IMR-90 (cell line): ENCODE measurements around the gene MILR1. TPM values are rescaled to one million over a fixed set of nuclear protein-coding genes. Genes with fewer than 3 reads are reported as not detected.
A peak's percentile ranks its signal among the peaks of the same experiment; 100 is the strongest.

Source experiments
- ATAC-seq: fragments of 200-7000 bp; cut with Tn5 transposase; 2 replicates; pipeline ENCODE4 v1.9.1; 2020; ENCODE audit warnings: low read depth, mild to moderate bottlenecking, moderate library complexity
- BruUV-seq: library from RNA; stranded (reverse); fragments of 400-500 nt; replicated peaks from 2 replicates; lab custom pipeline; 2021; lab: Mats Ljungman, UMichigan
- CTCF ChIA-PET: fragments of 300-600 bp; formaldehyde crosslinking; extraction: SDS; loops from one replicate; lab custom pipeline; 2021; ENCODE audit warnings: antibody characterized with exemption; lab: Yijun Ruan, JAX
- POLR2A ChIA-PET: fragments of 300-600 bp; sonication (Branson Sonifier 250); formaldehyde crosslinking; loops from one replicate; lab custom pipeline; 2022; ENCODE audit warnings: antibody characterized with exemption; ENCODE audit not compliant: unreplicated experiment; lab: Charles Lee
- DNase-seq: peaks from one replicate; pipeline ENCODE4 v3.0.0; 2013
- H2AFZ ChIP-seq: replicated peaks from 2 replicates; pipeline ENCODE3; 2013; ENCODE audit warnings: low read length, mild to moderate bottlenecking; ENCODE audit not compliant: poor library complexity
- H2AK5ac ChIP-seq: 2 replicates; pipeline ENCODE4 v1.6.1; 2013; ENCODE audit warnings: low read depth, low read length, inconsistent platforms
- H2AK9ac ChIP-seq: replicated peaks from 2 replicates; pipeline ENCODE3; 2013; ENCODE audit warnings: mild to moderate bottlenecking, low read depth, low read length, moderate library complexity; ENCODE audit not compliant: poor library complexity
- H2BK120ac ChIP-seq: 2 replicates; pipeline ENCODE4 v1.6.1; 2013; ENCODE audit warnings: low read depth, low read length, inconsistent platforms
- H2BK15ac ChIP-seq: 3 replicates; pipeline ENCODE4 v1.6.1; 2013; ENCODE audit warnings: low read depth, low read length, inconsistent platforms
- H2BK20ac ChIP-seq: 2 replicates; pipeline ENCODE4 v1.6.1; 2013; ENCODE audit warnings: low read depth, mild to moderate bottlenecking, inconsistent platforms, low read length, moderate library complexity
- H2BK5ac ChIP-seq: 2 replicates; pipeline ENCODE4 v1.6.1; 2013; ENCODE audit warnings: mild to moderate bottlenecking, low read depth, low read length, inconsistent platforms; ENCODE audit not compliant: poor library complexity, severe bottlenecking
- H3K14ac ChIP-seq: replicated peaks from 2 replicates; pipeline ENCODE4 v1.6.1; 2013; ENCODE audit warnings: low read depth, low read length, inconsistent platforms
- H3K18ac ChIP-seq: 2 replicates; pipeline ENCODE4 v1.6.1; 2013; ENCODE audit warnings: low read depth, low read length, control low read depth
- H3K23ac ChIP-seq: 2 replicates; pipeline ENCODE4 v1.6.1; 2013; ENCODE audit warnings: low read depth, low read length, inconsistent platforms
- H3K27ac ChIP-seq: 2 replicates; pipeline ENCODE4 v1.5.1; 2013; ENCODE audit warnings: mild to moderate bottlenecking, control low read depth, low read length; ENCODE audit not compliant: insufficient read depth
- H3K27me3 ChIP-seq: 2 replicates; pipeline ENCODE4 v1.6.1; 2013; ENCODE audit warnings: low read length; ENCODE audit not compliant: control insufficient read depth, insufficient read depth
- H3K36me3 ChIP-seq: 2 replicates; pipeline ENCODE4 v1.6.1; 2013; ENCODE audit warnings: low read length, mixed read lengths; ENCODE audit not compliant: control insufficient read depth, insufficient read depth
- H3K4ac ChIP-seq: 2 replicates; pipeline ENCODE4 v1.6.1; 2013; ENCODE audit warnings: low read depth, low read length, inconsistent platforms
- H3K4me1 ChIP-seq: 2 replicates; pipeline ENCODE4 v1.6.1; 2013; ENCODE audit warnings: low read length, mixed read lengths; ENCODE audit not compliant: control insufficient read depth, insufficient read depth
- H3K4me2 ChIP-seq: 2 replicates; pipeline ENCODE4 v1.6.1; 2013; ENCODE audit warnings: low read depth, mild to moderate bottlenecking, control low read depth, low read length, moderate library complexity
- H3K4me3 ChIP-seq: 2 replicates; pipeline ENCODE4 v1.5.1; 2013; ENCODE audit warnings: low read depth, mild to moderate bottlenecking, control low read depth, low read length, moderate library complexity; ENCODE audit not compliant: insufficient read depth
- H3K56ac ChIP-seq: 2 replicates; pipeline ENCODE4 v1.6.1; 2013; ENCODE audit warnings: low read length, inconsistent platforms; ENCODE audit not compliant: insufficient read depth; ENCODE audit errors: extremely low read depth
- H3K79me1 ChIP-seq, 2 experiments: 2 replicates each; pipeline ENCODE4 v1.6.1; 2013; ENCODE audit warnings: low read length in 2 of 2, inconsistent platforms in 1 of 2, low read depth in 1 of 2
- H3K9ac ChIP-seq: 2 replicates; pipeline ENCODE4 v1.6.1; 2013; ENCODE audit warnings: low read depth, low read length, control low read depth
- H3K9me1 ChIP-seq: 2 replicates; pipeline ENCODE4 v1.6.1; 2013; ENCODE audit warnings: low read length, inconsistent platforms; ENCODE audit not compliant: insufficient read depth
- H3K9me3 ChIP-seq: 2 replicates; pipeline ENCODE4 v1.6.1; 2013; ENCODE audit warnings: low read length; ENCODE audit not compliant: control insufficient read depth, insufficient read depth
- H4K20me1 ChIP-seq: 2 replicates; pipeline ENCODE4 v1.6.1; 2013; ENCODE audit warnings: low read length, inconsistent platforms; ENCODE audit not compliant: insufficient read depth
- H4K5ac ChIP-seq: 2 replicates; pipeline ENCODE4 v1.6.1; 2013; ENCODE audit warnings: mild to moderate bottlenecking, low read depth, low read length, control low read depth
- H4K8ac ChIP-seq, 2 experiments: 2 replicates each; pipeline ENCODE4 v1.6.1; 2013; ENCODE audit warnings: low read depth in 2 of 2, low read length in 2 of 2, control low read depth in 1 of 2, inconsistent platforms in 1 of 2
- H4K91ac ChIP-seq: 2 replicates; pipeline ENCODE4 v1.6.1; 2013; ENCODE audit warnings: low read depth, low read length, inconsistent platforms; ENCODE audit not compliant: insufficient read depth
- BHLHE40 ChIP-seq: fragments of 150-350 bp; IDR thresholded peaks from 2 replicates; pipeline ENCODE4 v1.6.1; 2016; ENCODE audit warnings: mild to moderate bottlenecking, low read depth, low read length
- CEBPB ChIP-seq: IDR thresholded peaks from 2 replicates; pipeline ENCODE4 v1.6.1; 2012; ENCODE audit warnings: low read depth, low read length, improper control_type of control experiment
- CHD1 ChIP-seq: IDR thresholded peaks from 2 replicates; pipeline ENCODE4 v1.6.1; 2012; ENCODE audit warnings: low read depth, low read length, improper control_type of control experiment
- ELK1 ChIP-seq: fragments of 150-350 bp; IDR thresholded peaks from 2 replicates; pipeline ENCODE4 v1.6.1; 2016; ENCODE audit warnings: low read depth, mild to moderate bottlenecking, low read length, moderate library complexity, borderline replicate concordance
- FOS ChIP-seq: fragments of 150-350 bp; IDR thresholded peaks from 2 replicates; pipeline ENCODE4 v1.6.1; 2016; ENCODE audit warnings: low read depth, low read length
- MAFK ChIP-seq: IDR thresholded peaks from 2 replicates; pipeline ENCODE4 v1.6.1; 2012; ENCODE audit warnings: low read depth, low read length, improper control_type of control experiment
- MAZ ChIP-seq: IDR thresholded peaks from 2 replicates; pipeline ENCODE4 v1.6.1; 2012; ENCODE audit warnings: low read depth, mild to moderate bottlenecking, low read length, improper control_type of control experiment, moderate library complexity, borderline replicate concordance
- MXI1 ChIP-seq: IDR thresholded peaks from 2 replicates; pipeline ENCODE4 v1.6.1; 2012; ENCODE audit warnings: low read depth, mild to moderate bottlenecking, low read length, moderate library complexity, borderline replicate concordance
- NFE2L2 ChIP-seq: fragments of 150-350 bp; IDR thresholded peaks from 2 replicates; pipeline ENCODE4 v1.6.1; 2016; ENCODE audit warnings: low read depth, mild to moderate bottlenecking, low read length
- POLR2A ChIP-seq: IDR thresholded peaks from 2 replicates; pipeline ENCODE4 v1.6.1; 2012; ENCODE audit warnings: mild to moderate bottlenecking, low read depth, low read length
- RAD21 ChIP-seq: IDR thresholded peaks from 2 replicates; pipeline ENCODE4 v1.6.1; 2012; ENCODE audit warnings: low read length, improper control_type of control experiment
- RCOR1 ChIP-seq: IDR thresholded peaks from 2 replicates; pipeline ENCODE4 v1.6.1; 2012; ENCODE audit warnings: mild to moderate bottlenecking, low read length, improper control_type of control experiment; ENCODE audit not compliant: insufficient replicate concordance
- RFX5 ChIP-seq: IDR thresholded peaks from 2 replicates; pipeline ENCODE4 v1.8.0; 2012; ENCODE audit warnings: low read depth, mild to moderate bottlenecking, low read length, moderate library complexity
- SMC3 ChIP-seq: fragments of 150-350 bp; IDR thresholded peaks from 2 replicates; pipeline ENCODE4 v1.6.1; 2016; ENCODE audit warnings: low read depth, mild to moderate bottlenecking, antibody characterized with exemption, low read length, moderate library complexity
- WGBS, 2 experiments: methylation state at CpG; one replicate each; pipeline versions ENCODE4 v1.1.5 to v1.1.7; 2013; ENCODE audit warnings: missing lambda C conversion rate in 2 of 2; ENCODE audit not compliant: insufficient read length in 1 of 2; ENCODE audit errors: extremely low coverage in 2 of 2; 5-methylcytosine and 5-hydroxymethylcytosine counted together
- dilution Hi-C: fragments of 300-500 bp; cut with HindIII; formaldehyde crosslinking; loops from one replicate; pipeline ENCODE4 v1.14.3; 2018; ENCODE audit warnings: low sequenced_read_pairs; ENCODE audit not compliant: unreplicated experiment
- in situ Hi-C: fragments of 300-500 bp; cut with MboI; formaldehyde crosslinking; loops from 3 replicates; pipeline ENCODE4 v1.14.3; 2019; ENCODE audit warnings: low sequenced_read_pairs, inconsistent platforms, mixed read lengths
- intact Hi-C: fragments of 100-400 bp; cut with micrococcal nuclease; formaldehyde crosslinking; loops from 2 replicates; pipeline ENCODE4 v1.10.0; 2022
- polyA plus RNA-seq, 3 experiments: library from polyadenylated mRNA; depleted of rRNA; stranded (reverse); fragments of >200 nt; gene quantifications; 2 replicates each; pipeline ENCODE4 v1.2.3, GENCODE V29; 2012; ENCODE audit warnings: low replicate concordance in 1 of 3
- total RNA-seq: library from RNA; depleted of rRNA; stranded (reverse); fragments of >200 nt; gene quantifications from 2 replicates; pipeline ENCODE4 v1.2.3, GENCODE V29; 2012
- TF ChIP-seq, protein P1 (sequence below): conservative IDR thresholded peaks from 2 replicates; pipeline ENCODE4 v1.5.1; 2012; ENCODE audit warnings: mild to moderate bottlenecking, low read depth, low read length, improper control_type of control experiment
- TF ChIP-seq, protein P2 (sequence below): fragments of 150-350 bp; IDR thresholded peaks from 2 replicates; pipeline ENCODE4 v1.6.1; 2017; ENCODE audit warnings: mild to moderate bottlenecking, antibody characterized with exemption, low read length, low read depth

MILR1 gene
- total and polyA plus RNA-seq, 2 of the 4 experiments (the other 2 are of a cell fraction), result 0.36 to 0.44 TPM

DNA sequence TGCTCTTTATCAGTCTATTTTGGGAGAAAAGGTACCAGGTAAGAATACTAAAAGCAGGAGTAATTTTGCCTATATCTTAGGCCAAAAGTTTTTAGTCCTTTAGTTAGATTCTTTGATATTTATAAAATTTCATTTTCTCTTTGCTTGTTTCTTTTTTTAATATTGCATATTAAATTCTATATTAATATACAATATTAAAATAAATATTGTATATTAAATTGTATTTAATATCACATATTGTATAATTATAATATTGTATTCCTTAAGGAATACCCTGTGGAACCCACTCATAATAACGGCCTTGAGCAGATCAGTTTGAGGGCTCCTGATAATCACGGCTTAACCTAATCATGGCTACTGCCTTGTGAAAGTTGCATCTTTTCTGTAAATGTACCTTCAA is 59.8 kb downstream of the MILR1 start:
- TF ChIP-seq MXI1, result no peak
- TF ChIP-seq, protein P1, sequence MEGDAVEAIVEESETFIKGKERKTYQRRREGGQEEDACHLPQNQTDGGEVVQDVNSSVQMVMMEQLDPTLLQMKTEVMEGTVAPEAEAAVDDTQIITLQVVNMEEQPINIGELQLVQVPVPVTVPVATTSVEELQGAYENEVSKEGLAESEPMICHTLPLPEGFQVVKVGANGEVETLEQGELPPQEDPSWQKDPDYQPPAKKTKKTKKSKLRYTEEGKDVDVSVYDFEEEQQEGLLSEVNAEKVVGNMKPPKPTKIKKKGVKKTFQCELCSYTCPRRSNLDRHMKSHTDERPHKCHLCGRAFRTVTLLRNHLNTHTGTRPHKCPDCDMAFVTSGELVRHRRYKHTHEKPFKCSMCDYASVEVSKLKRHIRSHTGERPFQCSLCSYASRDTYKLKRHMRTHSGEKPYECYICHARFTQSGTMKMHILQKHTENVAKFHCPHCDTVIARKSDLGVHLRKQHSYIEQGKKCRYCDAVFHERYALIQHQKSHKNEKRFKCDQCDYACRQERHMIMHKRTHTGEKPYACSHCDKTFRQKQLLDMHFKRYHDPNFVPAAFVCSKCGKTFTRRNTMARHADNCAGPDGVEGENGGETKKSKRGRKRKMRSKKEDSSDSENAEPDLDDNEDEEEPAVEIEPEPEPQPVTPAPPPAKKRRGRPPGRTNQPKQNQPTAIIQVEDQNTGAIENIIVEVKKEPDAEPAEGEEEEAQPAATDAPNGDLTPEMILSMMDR, result no peak
- TF ChIP-seq, protein P2, sequence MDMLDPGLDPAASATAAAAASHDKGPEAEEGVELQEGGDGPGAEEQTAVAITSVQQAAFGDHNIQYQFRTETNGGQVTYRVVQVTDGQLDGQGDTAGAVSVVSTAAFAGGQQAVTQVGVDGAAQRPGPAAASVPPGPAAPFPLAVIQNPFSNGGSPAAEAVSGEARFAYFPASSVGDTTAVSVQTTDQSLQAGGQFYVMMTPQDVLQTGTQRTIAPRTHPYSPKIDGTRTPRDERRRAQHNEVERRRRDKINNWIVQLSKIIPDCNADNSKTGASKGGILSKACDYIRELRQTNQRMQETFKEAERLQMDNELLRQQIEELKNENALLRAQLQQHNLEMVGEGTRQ, result no peak
- TF ChIP-seq RAD21, result no peak
- no peak for TF ChIP-seq MAZ
- TF ChIP-seq RCOR1, result no peak
- TF ChIP-seq RFX5, result no peak
- TF ChIP-seq FOS, result no peak
- no peak for TF ChIP-seq BHLHE40
- TF ChIP-seq SMC3, result no peak
- TF ChIP-seq ELK1, result no peak
- no peak for TF ChIP-seq CEBPB
- TF ChIP-seq CHD1, result no peak
- no peak for TF ChIP-seq MAFK
- no peak for TF ChIP-seq NFE2L2
- no peak for TF ChIP-seq POLR2A
- DNase-seq (no peak), ATAC-seq (no peak)
- Histone ChIP-seq H3K23ac (peak overlapping the region; percentile 72; the same call in 1 of the 2 replicates), H2BK120ac (no peak overlapping the region), H4K5ac (no peak overlapping the region), H3K14ac (no peak overlapping the region), H3K4me2 (peak overlapping the region; percentile 94; the same call in 1 of the 2 replicates), H2BK15ac (no peak overlapping the region), H3K18ac (no peak overlapping the region), H3K9me1 (peaks cover 4% of the 10 kb centered on the region; the same call in 1 of the 2 replicates), H3K4me3 (no peak overlapping the region), H2AFZ (no peak overlapping the region), H3K4ac (no peak overlapping the region), H2BK5ac (no peak overlapping the region), H3K27ac (no peak overlapping the region), H2AK9ac (no peak overlapping the region), H3K4me1 (no peaks in the 10 kb centered on the region; the same call in 1 of the 2 replicates), H3K9me3 (no peaks in the 10 kb centered on the region), H3K79me1 (peaks cover 18 to 49% of the 10 kb centered on the region in 2 experiments), H3K56ac (no peak overlapping the region), H4K91ac (no peak overlapping the region), H2BK20ac (no peak overlapping the region), H4K20me1 (peaks cover 48% of the 10 kb centered on the region), H2AK5ac (no peak overlapping the region), H4K8ac (no peak overlapping the region), H3K9ac (no peak overlapping the region), H3K27me3 (no peaks in the 10 kb centered on the region), H3K36me3 (peaks cover 24% of the 10 kb centered on the region)
- in situ Hi-C loops, result no loop called here
- BruUV-seq, result no TSS peak
- dilution Hi-C loops, result no loop called here
- intact Hi-C loops, result no loop called here
- 83% methylated on average over 1 of the region's 2 CpGs; no CpG with 5 or more reads in 1 of the 2 experiments for WGBS, 2 experiments
- CTCF ChIA-PET, result no interaction called here
- POLR2A ChIA-PET, result no interaction called here
